Neural progenitor cell (in vitro differentiated cells): ENCODE data around the gene KLHL26. TPM values are rescaled to one million over a fixed set of nuclear protein-coding genes. Genes with fewer than 3 reads are reported as not detected.
A peak's percentile ranks its signal among the peaks of the same experiment; 100 is the strongest.

Experiments
- DNase-seq: peaks from one replicate; pipeline ENCODE4 v3.0.0-alpha.2; 2016; ENCODE audit warnings: low spot score
- H2AFZ ChIP-seq: fragments of 200-600 bp; sonication (generic); replicated peaks from 2 replicates; pipeline ENCODE4 v1.6.1; 2016; ENCODE audit warnings: antibody characterized with exemption
- H3F3A ChIP-seq: fragments of 200-600 bp; sonication (generic); 2 replicates; pipeline ENCODE4 v1.6.1; 2016; ENCODE audit warnings: antibody characterized with exemption, low read depth
- H3K27ac ChIP-seq: fragments of 200-600 bp; sonication (generic); 2 replicates; pipeline ENCODE4 v1.5.1; 2016; ENCODE audit warnings: mild to moderate bottlenecking
- H3K27me3 ChIP-seq: fragments of 200-600 bp; sonication (generic); 2 replicates; pipeline ENCODE4 v1.6.1; 2016; ENCODE audit warnings: mild to moderate bottlenecking, moderate library complexity
- H3K36me3 ChIP-seq: fragments of 200-600 bp; sonication (generic); 2 replicates; pipeline ENCODE4 v1.5.1; 2016
- H3K4me1 ChIP-seq: fragments of 200-600 bp; sonication (generic); 2 replicates; pipeline ENCODE4 v1.6.1; 2016; ENCODE audit warnings: mixed run types
- H3K4me2 ChIP-seq: fragments of 200-600 bp; sonication (generic); 2 replicates; pipeline ENCODE4 v1.6.1; 2016
- H3K4me3 ChIP-seq: fragments of 200-600 bp; sonication (generic); 2 replicates; pipeline ENCODE4 v1.5.1; 2016
- H3K79me2 ChIP-seq: fragments of 200-600 bp; sonication (generic); 2 replicates; pipeline ENCODE4 v1.6.1; 2016; ENCODE audit warnings: low read depth
- H3K9ac ChIP-seq: fragments of 200-600 bp; sonication (generic); 2 replicates; pipeline ENCODE4 v1.6.1; 2016
- H3K9me3 ChIP-seq: fragments of 200-600 bp; sonication (generic); 2 replicates; pipeline ENCODE4 v1.5.1; 2016; ENCODE audit warnings: low read depth
- H4K20me1 ChIP-seq: fragments of 200-600 bp; sonication (generic); 2 replicates; pipeline ENCODE4 v1.6.1; 2016; ENCODE audit warnings: low read depth
- H3K27ac Mint-ChIP-seq: 3 replicates; pipeline ENCODE4 v1.8.0; 2021; ENCODE audit warnings: mixed read lengths
- H3K27me3 Mint-ChIP-seq: 2 replicates; pipeline ENCODE4 v1.8.0; 2022; ENCODE audit warnings: low read depth, mild to moderate bottlenecking, inconsistent platforms, moderate library complexity, mixed read lengths; ENCODE audit not compliant: insufficient read depth
- H3K36me3 Mint-ChIP-seq: 3 replicates; pipeline ENCODE4 v1.8.0; 2021; ENCODE audit warnings: mixed read lengths
- H3K4me1 Mint-ChIP-seq: 3 replicates; pipeline ENCODE4 v1.8.0; 2021; ENCODE audit warnings: mixed read lengths
- H3K4me3 Mint-ChIP-seq: 3 replicates; pipeline ENCODE4 v1.8.0; 2021; ENCODE audit warnings: mild to moderate bottlenecking, moderate library complexity, mixed read lengths
- H3K9me3 Mint-ChIP-seq: 3 replicates; pipeline ENCODE4 v1.8.0; 2020; ENCODE audit warnings: mixed read lengths
- CTCF ChIP-seq: fragments of 200-600 bp; sonication (generic); IDR thresholded peaks from 2 replicates; pipeline ENCODE4 v1.5.1; 2017; ENCODE audit warnings: antibody characterized with exemption, mild to moderate bottlenecking
- EZH2 ChIP-seq: fragments of 200-600 bp; sonication (generic); IDR thresholded peaks from 2 replicates; pipeline ENCODE4 v1.6.1; 2017; ENCODE audit warnings: antibody characterized with exemption, mild to moderate bottlenecking, moderate library complexity
- EZH2phosphoT487 ChIP-seq: fragments of 200-600 bp; sonication (generic); IDR thresholded peaks from 2 replicates; pipeline ENCODE4 v1.6.1; 2017; ENCODE audit warnings: antibody characterized with exemption
- total RNA-seq: library from RNA; depleted of rRNA; stranded (reverse); fragments of >200 nt; gene quantifications from 2 replicates; pipeline ENCODE4 v1.2.3, GENCODE V29; 2015; ENCODE audit warnings: low replicate concordance

KLHL26 gene
- total RNA-seq, 1 donor from 2014 or later = 5.8 TPM

- Histone ChIP-seq H3F3A (peaks cover 37% of the 10 kb centered on the region), H3K4me2 (peak overlapping the region; percentile 90), H3K9me3 (no peaks in the 10 kb centered on the region), H3K36me3 (no peaks in the 10 kb centered on the region), H3K4me3 (peak overlapping the region; percentile 57), H3K4me1 (peaks cover 36% of the 10 kb centered on the region), H4K20me1 (peaks cover 41% of the 10 kb centered on the region), H2AFZ (no peak overlapping the region), H3K79me2 (no peaks in the 10 kb centered on the region), H3K27ac (no peak overlapping the region), H3K27me3 (peaks cover 84% of the 10 kb centered on the region), H3K9ac (no peak overlapping the region)
- Mint-ChIP-seq H3K4me3 (peak overlapping the region; percentile 84), H3K9me3 (peaks cover 8% of the 10 kb centered on the region), H3K27me3 (peaks cover 60% of the 10 kb centered on the region), H3K36me3 (peaks cover 5% of the 10 kb centered on the region), H3K27ac (no peak overlapping the region), H3K4me1 (peaks cover 16% of the 10 kb centered on the region)
- TF ChIP-seq CTCF (no peak), EZH2 (peak; percentile 59), EZH2phosphoT487 (peak; percentile 50)
- peak; percentile 52 for DNase-seq
Measured at GRCh38 chr19:18613589-18614234, 23.1 kb upstream of the KLHL26 start.

- Histone ChIP-seq H3K9me3 (no peaks in the 10 kb centered on the region), H3K27me3 (peaks cover 67% of the 10 kb centered on the region), H2AFZ (no peak overlapping the region), H3F3A (peaks cover 14% of the 10 kb centered on the region), H3K9ac (no peak overlapping the region), H3K4me1 (peaks cover 26% of the 10 kb centered on the region), H4K20me1 (peaks cover 18% of the 10 kb centered on the region), H3K79me2 (no peaks in the 10 kb centered on the region), H3K27ac (no peak overlapping the region), H3K36me3 (no peaks in the 10 kb centered on the region), H3K4me3 (no peak overlapping the region), H3K4me2 (no peak overlapping the region)
- DNase-seq = no peak
- Mint-ChIP-seq H3K9me3 (peaks cover 7% of the 10 kb centered on the region), H3K27me3 (peaks cover 51% of the 10 kb centered on the region), H3K4me3 (no peak overlapping the region), H3K36me3 (peaks cover 5% of the 10 kb centered on the region), H3K4me1 (peaks cover 14% of the 10 kb centered on the region), H3K27ac (no peak overlapping the region)
- TF ChIP-seq CTCF (no peak), EZH2phosphoT487 (no peak), EZH2 (no peak)
Measured at GRCh38 chr19:18616023-18616422, 20.8 kb upstream of the KLHL26 start.

GRCh38 chr19:18617562-18617961 is 19.3 kb upstream of the KLHL26 start:
- Histone ChIP-seq H2AFZ (no peak overlapping the region), H3K79me2 (no peaks in the 10 kb centered on the region), H3K27ac (no peak overlapping the region), H4K20me1 (peaks cover 7% of the 10 kb centered on the region), H3K4me3 (no peak overlapping the region), H3K27me3 (peaks cover 56% of the 10 kb centered on the region), H3F3A (no peaks in the 10 kb centered on the region), H3K36me3 (no peaks in the 10 kb centered on the region), H3K9ac (no peak overlapping the region), H3K4me2 (no peak overlapping the region), H3K9me3 (no peaks in the 10 kb centered on the region), H3K4me1 (peaks cover 12% of the 10 kb centered on the region)
- Mint-ChIP-seq H3K4me3 (no peak overlapping the region), H3K4me1 (peaks cover 8% of the 10 kb centered on the region), H3K9me3 (peaks cover 5% of the 10 kb centered on the region), H3K36me3 (peaks cover 5% of the 10 kb centered on the region), H3K27ac (peak overlapping the region; percentile 33), H3K27me3 (peaks cover 39% of the 10 kb centered on the region)
- no peak for DNase-seq
- no peak for TF ChIP-seq EZH2
- TF ChIP-seq CTCF = no peak
- no peak for TF ChIP-seq EZH2phosphoT487
